HEK293 (cell line): ENCODE data around the gene ABCG4.
A peak's percentile ranks its signal among the peaks of the same experiment; 100 is the strongest.

ENCODE experiments used
- GLI4 ChIP-seq: fragments of 450-650 bp; formaldehyde crosslinking; IDR thresholded peaks from 2 replicates; pipeline ENCODE4 v1.5.1; 2016; ENCODE audit warnings: missing biosample characterization, missing genetic modification characterization
- HIC1 ChIP-seq: fragments of 450-650 bp; formaldehyde crosslinking; IDR thresholded peaks from 2 replicates; pipeline ENCODE4 v1.5.1; 2016; ENCODE audit warnings: missing biosample characterization, missing genetic modification characterization
- KLF9 ChIP-seq: fragments of 450-650 bp; formaldehyde crosslinking; IDR thresholded peaks from 2 replicates; pipeline ENCODE4 v1.5.1; 2016; ENCODE audit warnings: missing biosample characterization, missing genetic modification characterization, low read depth
- MZF1 ChIP-seq: fragments of 450-650 bp; formaldehyde crosslinking; IDR thresholded peaks from 2 replicates; pipeline ENCODE4 v1.5.1; 2017; ENCODE audit warnings: missing biosample characterization, missing genetic modification characterization, borderline replicate concordance
- OVOL3 ChIP-seq: fragments of 450-650 bp; formaldehyde crosslinking; IDR thresholded peaks from 2 replicates; pipeline ENCODE4 v1.5.1; 2016; ENCODE audit warnings: missing biosample characterization, missing genetic modification characterization
- REST ChIP-seq: fragments of 450-650 bp; formaldehyde crosslinking; IDR thresholded peaks from 2 replicates; pipeline ENCODE4 v1.5.1; 2016; ENCODE audit warnings: missing biosample characterization, missing genetic modification characterization
- TRIM28 ChIP-seq: IDR thresholded peaks from 2 replicates; pipeline ENCODE4 v1.6.1; 2011; ENCODE audit warnings: low read length, control low read depth, borderline replicate concordance
- ZBTB8A ChIP-seq: fragments of 450-650 bp; formaldehyde crosslinking; IDR thresholded peaks from 2 replicates; pipeline ENCODE4 v1.5.1; 2016; ENCODE audit warnings: missing biosample characterization, missing genetic modification characterization
- ZNF132 ChIP-seq: fragments of 450-650 bp; formaldehyde crosslinking; IDR thresholded peaks from 2 replicates; pipeline ENCODE4 v1.5.1; 2017; ENCODE audit warnings: missing biosample characterization, missing genetic modification characterization, borderline replicate concordance
- ZNF138 ChIP-seq: fragments of 450-650 bp; formaldehyde crosslinking; IDR thresholded peaks from 2 replicates; pipeline ENCODE4 v1.5.1; 2016; ENCODE audit warnings: missing biosample characterization, missing genetic modification characterization, borderline replicate concordance
- ZNF184 ChIP-seq: fragments of 450-650 bp; IDR thresholded peaks from 2 replicates; pipeline ENCODE4 v1.5.1; 2018; ENCODE audit warnings: missing biosample characterization, mild to moderate bottlenecking, missing genetic modification characterization
- ZNF239 ChIP-seq: fragments of 450-650 bp; formaldehyde crosslinking; IDR thresholded peaks from 2 replicates; pipeline ENCODE4 v1.5.1; 2016; ENCODE audit warnings: missing biosample characterization, missing genetic modification characterization
- ZNF266 ChIP-seq: fragments of 450-650 bp; formaldehyde crosslinking; IDR thresholded peaks from 2 replicates; pipeline ENCODE4 v1.5.1; 2016; ENCODE audit warnings: missing biosample characterization, missing genetic modification characterization, low read depth
- ZNF302 ChIP-seq: fragments of 450-650 bp; formaldehyde crosslinking; IDR thresholded peaks from 2 replicates; pipeline ENCODE4 v1.5.1; 2016; ENCODE audit warnings: missing biosample characterization, missing genetic modification characterization, low read depth
- ZNF311 ChIP-seq: fragments of 450-650 bp; formaldehyde crosslinking; IDR thresholded peaks from 2 replicates; pipeline ENCODE4 v1.5.1; 2017; ENCODE audit warnings: missing biosample characterization, missing genetic modification characterization, borderline replicate concordance
- ZNF354C ChIP-seq: fragments of 450-650 bp; formaldehyde crosslinking; IDR thresholded peaks from 2 replicates; pipeline ENCODE4 v1.5.1; 2016; ENCODE audit warnings: missing biosample characterization, missing genetic modification characterization, low read depth, borderline replicate concordance
- ZNF391 ChIP-seq: fragments of 450-650 bp; formaldehyde crosslinking; IDR thresholded peaks from 2 replicates; pipeline ENCODE4 v1.5.1; 2016; ENCODE audit warnings: low read depth, missing biosample characterization, missing genetic modification characterization, borderline replicate concordance
- ZNF488 ChIP-seq: fragments of 450-650 bp; formaldehyde crosslinking; IDR thresholded peaks from 2 replicates; pipeline ENCODE4 v1.5.1; 2016; ENCODE audit warnings: missing biosample characterization, missing genetic modification characterization
- ZNF529 ChIP-seq: fragments of 450-650 bp; formaldehyde crosslinking; IDR thresholded peaks from 2 replicates; pipeline ENCODE4 v1.5.1; 2017; ENCODE audit warnings: missing genetic modification characterization, missing biosample characterization; ENCODE audit not compliant: insufficient replicate concordance
- ZNF530 ChIP-seq: fragments of 450-650 bp; formaldehyde crosslinking; IDR thresholded peaks from 2 replicates; pipeline ENCODE4 v1.5.1; 2016; ENCODE audit warnings: low read depth, missing biosample characterization, missing genetic modification characterization
- ZNF555 ChIP-seq: fragments of 450-650 bp; formaldehyde crosslinking; conservative IDR thresholded peaks from 2 replicates; pipeline ENCODE4 v1.5.1; 2017; ENCODE audit warnings: missing biosample characterization, mild to moderate bottlenecking, missing genetic modification characterization, inconsistent platforms
- ZNF600 ChIP-seq: fragments of 450-650 bp; formaldehyde crosslinking; IDR thresholded peaks from 2 replicates; pipeline ENCODE4 v1.5.1; 2016; ENCODE audit warnings: missing biosample characterization, missing genetic modification characterization
- ZNF645 ChIP-seq: fragments of 450-650 bp; formaldehyde crosslinking; IDR thresholded peaks from 2 replicates; pipeline ENCODE4; 2016; ENCODE audit warnings: missing biosample characterization, missing genetic modification characterization
- ZNF670 ChIP-seq: fragments of 450-650 bp; formaldehyde crosslinking; IDR thresholded peaks from 2 replicates; pipeline ENCODE4 v1.5.1; 2016; ENCODE audit warnings: missing biosample characterization, missing genetic modification characterization, low read depth
- ZNF677 ChIP-seq: fragments of 450-650 bp; IDR thresholded peaks from 2 replicates; pipeline ENCODE4 v1.5.0; 2018; ENCODE audit warnings: missing biosample characterization, mild to moderate bottlenecking, missing genetic modification characterization, moderate library complexity
- ZNF704 ChIP-seq: fragments of 450-650 bp; formaldehyde crosslinking; IDR thresholded peaks from 2 replicates; pipeline ENCODE4 v1.5.1; 2016; ENCODE audit warnings: missing biosample characterization, missing genetic modification characterization
- ZNF747 ChIP-seq: fragments of 450-650 bp; formaldehyde crosslinking; IDR thresholded peaks from 2 replicates; pipeline ENCODE4 v1.5.1; 2016; ENCODE audit warnings: missing biosample characterization, missing genetic modification characterization
- ZNF76 ChIP-seq: fragments of 450-650 bp; formaldehyde crosslinking; IDR thresholded peaks from 2 replicates; pipeline ENCODE4; 2016; ENCODE audit warnings: low read depth, missing biosample characterization, missing genetic modification characterization, borderline replicate concordance
- ZNF785 ChIP-seq: fragments of 450-650 bp; formaldehyde crosslinking; IDR thresholded peaks from 2 replicates; pipeline ENCODE4 v1.5.1; 2016; ENCODE audit warnings: missing biosample characterization, missing genetic modification characterization
- ZSCAN5A ChIP-seq: fragments of 450-650 bp; formaldehyde crosslinking; IDR thresholded peaks from 2 replicates; pipeline ENCODE4 v1.5.1; 2016; ENCODE audit warnings: missing biosample characterization, missing genetic modification characterization

ABCG4 gene

GRCh38 chr11:119101759-119102423, 47.0 kb upstream of the ABCG4 start, which contains the start of gene DPAGT1 (continued):
- TF ChIP-seq ZNF138 (tag by site-specific recombination) (no peak), MZF1 (no peak), ZNF747 (tag by site-specific recombination) (no peak), ZNF266 (tag by site-specific recombination) (no peak), ZSCAN5A (tag by site-specific recombination) (no peak), GLI4 (tag by site-specific recombination) (no peak), ZNF76 (peak; percentile 84), REST (tag by site-specific recombination) (no peak), ZNF239 (no peak), HIC1 (tag by site-specific recombination) (no peak), ZNF600 (tag by site-specific recombination) (peak; percentile 76), ZNF645 (tag by site-specific recombination) (no peak), ZNF302 (no peak), ZNF488 (tag by site-specific recombination) (no peak), TRIM28 (no peak), KLF9 (peak; percentile 37; the same call in 1 of the 2 replicates), ZNF530 (tag by site-specific recombination) (no peak), ZNF184 (tag by site-specific recombination) (no peak), ZNF354C (no peak), ZNF670 (tag by site-specific recombination) (no peak), ZNF311 (tag by site-specific recombination) (no peak), ZNF677 (tag by site-specific recombination) (no peak), ZNF391 (tag by site-specific recombination) (no peak), ZNF785 (tag by site-specific recombination) (no peak), ZNF704 (tag by site-specific recombination) (no peak), ZNF132 (tag by site-specific recombination) (no peak), ZNF555 (tag by site-specific recombination) (no peak), OVOL3 (peak; percentile 19; the same call in 1 of the 2 replicates), ZBTB8A (tag by site-specific recombination) (peak; percentile 10; the same call in 1 of the 2 replicates), ZNF529 (no peak)
